ENCODE measurements around the gene TREML1.
"Not testable (repeated sequence)": the region's sequence is repeated elsewhere in the genome, so short reads cannot be mapped to it uniquely, and the experiment has no call there.

The TREML1 gene

GRCh38 chr6:41122373-41122772 is 31.8 kb downstream of the TREML1 start:
- H3K9me3 ChIP-seq (ENCODE audit: insufficient read depth, low read length): no peaks in the 10 kb centered on the region
- no peak overlapping the region for H3K4me3 ChIP-seq (ENCODE audit: insufficient read length, low read depth)
- no peak overlapping the region for H3K9ac ChIP-seq (ENCODE audit: insufficient read length, low read depth)
- H3K36me3 ChIP-seq (ENCODE audit: insufficient read depth, insufficient read length, low read length): no peaks in the 10 kb centered on the region
- TF ChIP-seq SUZ12 (IDR thresholded peaks at IDR 0.05; ENCODE audit: extremely low read depth, insufficient read depth, insufficient read length) (no peak), YY1 (IDR thresholded peaks at IDR 0.05; ENCODE audit: insufficient read depth, insufficient read length) (no peak), ZNF274 (IDR thresholded peaks at IDR 0.05; ENCODE audit: low read depth, low read length) (no peak)
- no peaks in the 10 kb centered on the region for H3K4me1 ChIP-seq (ENCODE audit: insufficient read depth, insufficient read length)
- DNase-seq (ENCODE audit: low read depth, low spot score): no peak
- H3K27me3 ChIP-seq (ENCODE audit: insufficient read depth, insufficient read length): no peaks in the 10 kb centered on the region

GRCh38 chr6:41120058-41120457 is 34.1 kb downstream of the TREML1 start:
- Histone ChIP-seq H3K36me3 (ENCODE audit: insufficient read depth, insufficient read length, low read length) (no peaks in the 10 kb centered on the region), H3K4me1 (ENCODE audit: insufficient read depth, insufficient read length) (no peaks in the 10 kb centered on the region), H3K27me3 (ENCODE audit: insufficient read depth, insufficient read length) (no peaks in the 10 kb centered on the region), H3K9me3 (ENCODE audit: insufficient read depth, low read length) (no peaks in the 10 kb centered on the region), H3K4me3 (ENCODE audit: insufficient read length, low read depth) (no peak overlapping the region), H3K9ac (ENCODE audit: insufficient read length, low read depth) (no peak overlapping the region)
- no peak for DNase-seq (ENCODE audit: low read depth, low spot score)
- TF ChIP-seq ZNF274 (IDR thresholded peaks at IDR 0.05; ENCODE audit: low read depth, low read length) (no peak), YY1 (IDR thresholded peaks at IDR 0.05; ENCODE audit: insufficient read depth, insufficient read length) (no peak), SUZ12 (IDR thresholded peaks at IDR 0.05; ENCODE audit: extremely low read depth, insufficient read depth, insufficient read length) (no peak)

- TF ChIP-seq YY1 (IDR thresholded peaks at IDR 0.05; ENCODE audit: insufficient read depth, insufficient read length): no peak
- TF ChIP-seq SUZ12 (IDR thresholded peaks at IDR 0.05; ENCODE audit: extremely low read depth, insufficient read depth, insufficient read length): no peak
- TF ChIP-seq ZNF274 (IDR thresholded peaks at IDR 0.05; ENCODE audit: low read depth, low read length): no peak
- Histone ChIP-seq H3K27me3 (ENCODE audit: insufficient read depth, insufficient read length) (no peaks in the 10 kb centered on the region), H3K4me3 (ENCODE audit: insufficient read length, low read depth) (no peak overlapping the region), H3K9ac (ENCODE audit: insufficient read length, low read depth) (no peak overlapping the region), H3K9me3 (ENCODE audit: insufficient read depth, low read length) (no peaks in the 10 kb centered on the region), H3K36me3 (ENCODE audit: insufficient read depth, insufficient read length, low read length) (no peaks in the 10 kb centered on the region), H3K4me1 (ENCODE audit: insufficient read depth, insufficient read length) (no peaks in the 10 kb centered on the region)
- no peak for DNase-seq (ENCODE audit: low read depth, low spot score)
Measured at GRCh38 chr6:41119508-41119907, 34.6 kb downstream of the TREML1 start.

- H3K27me3 ChIP-seq (ENCODE audit: insufficient read depth, insufficient read length); H3K4me1 ChIP-seq (ENCODE audit: insufficient read depth, insufficient read length); H3K9me3 ChIP-seq (ENCODE audit: insufficient read depth, low read length); H3K4me3 ChIP-seq (ENCODE audit: insufficient read length, low read depth); H3K9ac ChIP-seq (ENCODE audit: insufficient read length, low read depth); H3K36me3 ChIP-seq (ENCODE audit: insufficient read depth, insufficient read length, low read length); DNase-seq (ENCODE audit: low read depth, low spot score): not testable (repeated sequence)
Measured at GRCh38 chr6:41115027-41115426, 39.1 kb downstream of the TREML1 start.

DNA sequence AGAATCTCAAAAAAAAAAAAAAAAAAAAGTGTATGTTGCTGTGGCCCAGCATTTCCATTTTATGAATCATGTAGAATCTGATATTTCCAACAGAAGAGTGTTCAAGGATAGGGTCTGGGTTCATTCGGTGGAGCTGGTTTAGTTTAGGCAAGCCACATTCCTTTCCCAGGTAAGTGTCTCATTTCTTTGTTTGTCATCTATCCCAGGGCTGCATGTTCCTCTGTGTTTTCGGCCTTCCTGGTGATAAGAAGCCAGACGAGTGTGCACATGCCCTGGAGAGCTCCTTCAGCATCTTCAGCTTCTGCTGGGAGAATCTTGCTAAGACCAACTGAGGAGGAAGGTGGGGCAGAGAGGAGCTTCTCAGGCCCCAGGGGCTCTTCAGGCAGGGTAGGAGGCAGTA is 43.1 kb downstream of the TREML1 start:
- no peaks in the 10 kb centered on the region for H3K4me1 ChIP-seq (ENCODE audit: insufficient read depth, insufficient read length)
- no peak overlapping the region for H3K9ac ChIP-seq (ENCODE audit: insufficient read length, low read depth)
- H3K9me3 ChIP-seq (ENCODE audit: insufficient read depth, low read length): no peaks in the 10 kb centered on the region
- no peak overlapping the region for H3K4me3 ChIP-seq (ENCODE audit: insufficient read length, low read depth)
- no peaks in the 10 kb centered on the region for H3K36me3 ChIP-seq (ENCODE audit: insufficient read depth, insufficient read length, low read length)
- DNase-seq (ENCODE audit: low read depth, low spot score): no peak
- TF ChIP-seq YY1 (IDR thresholded peaks at IDR 0.05; ENCODE audit: insufficient read depth, insufficient read length) (no peak), SUZ12 (IDR thresholded peaks at IDR 0.05; ENCODE audit: extremely low read depth, insufficient read depth, insufficient read length) (no peak), ZNF274 (IDR thresholded peaks at IDR 0.05; ENCODE audit: low read depth, low read length) (no peak)
- H3K27me3 ChIP-seq (ENCODE audit: insufficient read depth, insufficient read length): no peaks in the 10 kb centered on the region

DNA sequence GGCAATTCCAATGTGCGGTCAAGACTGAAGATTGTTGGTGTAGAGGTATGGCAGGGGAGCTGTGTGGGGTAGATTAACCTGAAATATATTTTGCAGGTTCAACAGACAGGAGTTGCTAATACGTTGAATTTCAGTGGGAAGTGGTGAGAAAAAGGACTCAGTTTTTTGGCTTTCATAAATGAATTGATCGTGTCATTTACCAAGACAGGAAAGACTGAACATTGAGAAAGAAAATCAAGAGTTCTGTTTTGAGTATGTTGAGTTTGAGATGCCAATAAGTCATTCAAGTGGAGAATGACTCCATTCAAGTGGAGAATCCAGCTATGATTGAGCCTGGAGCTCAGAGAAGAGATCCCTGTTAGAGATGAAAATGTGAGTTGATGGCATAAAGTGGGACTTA is 50.3 kb downstream of the TREML1 start:
- Histone ChIP-seq H3K4me1 (ENCODE audit: insufficient read depth, insufficient read length) (no peaks in the 10 kb centered on the region), H3K27me3 (ENCODE audit: insufficient read depth, insufficient read length) (no peaks in the 10 kb centered on the region), H3K36me3 (ENCODE audit: insufficient read depth, insufficient read length, low read length) (peaks cover 27% of the 10 kb centered on the region), H3K4me3 (ENCODE audit: insufficient read length, low read depth) (no peak overlapping the region), H3K9ac (ENCODE audit: insufficient read length, low read depth) (no peak overlapping the region), H3K9me3 (ENCODE audit: insufficient read depth, low read length) (no peaks in the 10 kb centered on the region)
- DNase-seq (ENCODE audit: low read depth, low spot score): no peak
- no peak for TF ChIP-seq SUZ12 (IDR thresholded peaks at IDR 0.05; ENCODE audit: extremely low read depth, insufficient read depth, insufficient read length)
- TF ChIP-seq ZNF274 (IDR thresholded peaks at IDR 0.05; ENCODE audit: low read depth, low read length): no peak
- TF ChIP-seq YY1 (IDR thresholded peaks at IDR 0.05; ENCODE audit: insufficient read depth, insufficient read length): no peak

GRCh38 chr6:41100871-41101287 is 53.3 kb downstream of the TREML1 start:
- no peak for TF ChIP-seq SUZ12 (IDR thresholded peaks at IDR 0.05; ENCODE audit: extremely low read depth, insufficient read depth, insufficient read length)
- TF ChIP-seq YY1 (IDR thresholded peaks at IDR 0.05; ENCODE audit: insufficient read depth, insufficient read length): no peak
- TF ChIP-seq ZNF274 (IDR thresholded peaks at IDR 0.05; ENCODE audit: low read depth, low read length): no peak
- no peaks in the 10 kb centered on the region for H3K27me3 ChIP-seq (ENCODE audit: insufficient read depth, insufficient read length)
- H3K9me3 ChIP-seq (ENCODE audit: insufficient read depth, low read length): no peaks in the 10 kb centered on the region
- no peaks in the 10 kb centered on the region for H3K4me1 ChIP-seq (ENCODE audit: insufficient read depth, insufficient read length)
- H3K4me3 ChIP-seq (ENCODE audit: insufficient read length, low read depth): no peak overlapping the region
- peaks cover 56% of the 10 kb centered on the region for H3K36me3 ChIP-seq (ENCODE audit: insufficient read depth, insufficient read length, low read length)
- H3K9ac ChIP-seq (ENCODE audit: insufficient read length, low read depth): no peak overlapping the region
- DNase-seq (ENCODE audit: low read depth, low spot score): no peak
